GM13977 (cell line): Measurements from ENCODE around the gene ETV3L.
"Not testable (repeated sequence)": the region's sequence is repeated elsewhere in the genome, so short reads cannot be mapped to it uniquely, and the experiment has no call there.

Source experiments
- DNase-seq: peaks from one replicate; pipeline ENCODE4 v3.0.0; 2012; ENCODE audit warnings: low spot score
- CTCF ChIP-seq: IDR thresholded peaks from 2 replicates; pipeline ENCODE4 v1.5.1; 2012; ENCODE audit warnings: mild to moderate bottlenecking, control low read depth; ENCODE audit not compliant: insufficient read depth; ENCODE audit errors: extremely low read depth, missing control alignments
- in situ Hi-C: fragments of 300-500 bp; cut with MboI; formaldehyde crosslinking; loops from one replicate; pipeline ENCODE4 v1.12.0; 2022; ENCODE audit warnings: low sequenced_read_pairs, low pct_unique_long_range_greater_than_20kb, mixed read lengths, inconsistent platforms; ENCODE audit not compliant: unreplicated experiment

The ETV3L gene

GRCh38 chr1:157101149-157101548 lies 1.5 kb upstream of the ETV3L start:
- DNase-seq, result no peak
- in situ Hi-C loops, result no loop called here
- TF ChIP-seq CTCF, result no peak

- in situ Hi-C loops, DNase-seq: not testable (repeated sequence)
These were observed 498 bp downstream of the ETV3L start for GRCh38 chr1:157098987-157099632.

GRCh38 chr1:157098519-157098918 lies 1.1 kb downstream of the ETV3L start:
- TF ChIP-seq CTCF, result no peak
- no peak for DNase-seq
- in situ Hi-C loops, result no loop called here

- in situ Hi-C loops, result no loop called here
- no peak for TF ChIP-seq CTCF
- DNase-seq, result no peak
These were observed 1.9 kb downstream of the ETV3L start for GRCh38 chr1:157097692-157098091.

GRCh38 chr1:157096881-157097280 lies 2.7 kb downstream of the ETV3L start:
- TF ChIP-seq CTCF, result no peak
- no peak for DNase-seq
- in situ Hi-C loops, result no loop called here

GRCh38 chr1:157095551-157095950 lies 4.1 kb downstream of the ETV3L start:
- TF ChIP-seq CTCF, result no peak
- DNase-seq, result no peak
- in situ Hi-C loops, result no loop called here

- no peak for DNase-seq
- in situ Hi-C loops, result no loop called here
- TF ChIP-seq CTCF, result no peak
These were observed 4.5 kb downstream of the ETV3L start for GRCh38 chr1:157095091-157095490.
